GM06990 (cell line): ENCODE results near the gene CELF1.
"Not testable (repeated sequence)": the region's sequence is repeated elsewhere in the genome, so short reads cannot be mapped to it uniquely, and the experiment has no call there.

ENCODE experiments used
- DNase-seq: peaks from one replicate; pipeline ENCODE4 v3.0.0-alpha.2; 2011; ENCODE audit not compliant: insufficient read length; ENCODE audit errors: extremely low read depth
- H3K27me3 ChIP-seq: replicated peaks from 2 replicates; pipeline ENCODE4 v1.6.0; 2011; ENCODE audit warnings: low read length; ENCODE audit not compliant: control insufficient read depth, insufficient read depth
- H3K36me3 ChIP-seq: 2 replicates; pipeline ENCODE4 v1.5.1; 2011; ENCODE audit warnings: low read length; ENCODE audit not compliant: control insufficient read depth, insufficient read depth
- H3K4me3 ChIP-seq: replicated peaks from 2 replicates; pipeline ENCODE4 v1.5.1; 2011; ENCODE audit warnings: low read depth, mild to moderate bottlenecking, control low read depth, low read length
- TF ChIP-seq, protein P1 (sequence below): IDR thresholded peaks from 2 replicates; pipeline ENCODE4 v1.5.1; 2011; ENCODE audit warnings: low read length, control low read depth, mild to moderate bottlenecking, inconsistent platforms; ENCODE audit not compliant: insufficient read depth, poor library complexity, severe bottlenecking

CELF1 gene

GRCh38 chr11:47533690-47534151 is 19.2 kb downstream of the CELF1 start:
- Histone ChIP-seq H3K36me3 (no peaks in the 10 kb centered on the region), H3K27me3 (no peaks in the 10 kb centered on the region), H3K4me3 (no peak overlapping the region)
- no peak for DNase-seq
- TF ChIP-seq, protein P1, sequence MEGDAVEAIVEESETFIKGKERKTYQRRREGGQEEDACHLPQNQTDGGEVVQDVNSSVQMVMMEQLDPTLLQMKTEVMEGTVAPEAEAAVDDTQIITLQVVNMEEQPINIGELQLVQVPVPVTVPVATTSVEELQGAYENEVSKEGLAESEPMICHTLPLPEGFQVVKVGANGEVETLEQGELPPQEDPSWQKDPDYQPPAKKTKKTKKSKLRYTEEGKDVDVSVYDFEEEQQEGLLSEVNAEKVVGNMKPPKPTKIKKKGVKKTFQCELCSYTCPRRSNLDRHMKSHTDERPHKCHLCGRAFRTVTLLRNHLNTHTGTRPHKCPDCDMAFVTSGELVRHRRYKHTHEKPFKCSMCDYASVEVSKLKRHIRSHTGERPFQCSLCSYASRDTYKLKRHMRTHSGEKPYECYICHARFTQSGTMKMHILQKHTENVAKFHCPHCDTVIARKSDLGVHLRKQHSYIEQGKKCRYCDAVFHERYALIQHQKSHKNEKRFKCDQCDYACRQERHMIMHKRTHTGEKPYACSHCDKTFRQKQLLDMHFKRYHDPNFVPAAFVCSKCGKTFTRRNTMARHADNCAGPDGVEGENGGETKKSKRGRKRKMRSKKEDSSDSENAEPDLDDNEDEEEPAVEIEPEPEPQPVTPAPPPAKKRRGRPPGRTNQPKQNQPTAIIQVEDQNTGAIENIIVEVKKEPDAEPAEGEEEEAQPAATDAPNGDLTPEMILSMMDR, result no peak

DNA sequence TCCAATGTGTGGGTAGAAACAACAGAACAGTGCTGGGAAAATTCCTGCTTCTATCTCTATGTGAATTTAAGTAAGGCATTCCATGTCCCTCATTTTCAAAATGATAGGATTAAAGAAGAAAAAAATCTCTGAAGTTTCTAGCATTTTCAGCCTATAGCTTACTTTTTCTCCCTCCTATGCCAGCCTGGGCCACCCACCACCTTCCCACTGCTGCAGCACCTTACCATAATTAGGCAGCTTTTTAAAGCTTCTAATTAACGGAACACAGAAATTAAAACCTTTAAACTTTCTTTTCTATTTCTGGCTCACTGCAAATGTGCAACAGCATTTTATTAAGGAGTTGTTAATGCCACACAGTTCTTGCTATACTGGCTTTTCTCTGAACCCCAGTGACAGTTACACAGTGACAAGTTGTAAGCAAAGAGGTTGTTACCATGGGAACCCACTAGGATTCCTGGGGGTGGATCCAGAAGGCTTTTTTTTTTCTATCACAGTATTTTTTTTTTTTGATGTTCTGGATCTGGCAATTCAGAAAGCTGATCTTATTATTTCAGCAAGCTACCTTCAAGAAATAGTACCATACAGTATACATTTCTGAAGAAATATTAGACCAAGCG is 20.2 kb downstream of the CELF1 start:
- TF ChIP-seq, protein P1, result no peak
- Histone ChIP-seq H3K27me3 (no peaks in the 10 kb centered on the region), H3K4me3 (no peak overlapping the region), H3K36me3 (no peaks in the 10 kb centered on the region)
- DNase-seq, result no peak

DNA sequence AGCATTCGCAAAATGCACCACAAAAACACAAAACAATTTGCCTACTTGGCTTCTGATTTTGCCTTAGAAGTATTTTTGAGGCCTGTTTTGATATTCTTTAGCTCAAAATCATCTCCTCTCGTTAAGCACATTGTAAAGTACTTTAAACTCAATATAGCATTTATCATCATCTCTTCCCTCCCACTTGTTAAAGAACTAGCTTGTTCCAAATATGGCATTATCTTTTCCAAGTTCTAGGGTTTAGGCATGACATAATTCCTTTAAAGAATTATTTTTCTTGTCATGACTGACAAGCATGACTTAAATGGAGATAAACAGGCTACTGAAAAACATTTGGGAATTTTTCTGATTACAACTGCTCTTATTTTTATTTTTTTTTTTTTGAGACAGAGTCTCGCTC is 21.3 kb downstream of the CELF1 start:
- DNase-seq, result no peak
- Histone ChIP-seq H3K4me3 (no peak overlapping the region), H3K36me3 (no peaks in the 10 kb centered on the region), H3K27me3 (no peaks in the 10 kb centered on the region)
- TF ChIP-seq, protein P1, result no peak

GRCh38 chr11:47530721-47531120 is 22.2 kb downstream of the CELF1 start:
- H3K36me3 ChIP-seq, DNase-seq, H3K4me3 ChIP-seq, H3K27me3 ChIP-seq: not testable (repeated sequence)

GRCh38 chr11:47529951-47530350 is 23.0 kb downstream of the CELF1 start:
- H3K27me3 ChIP-seq, result no peaks in the 10 kb centered on the region
- H3K4me3 ChIP-seq, result no peak overlapping the region
- H3K36me3 ChIP-seq, result no peaks in the 10 kb centered on the region
- TF ChIP-seq, protein P1, result no peak
- DNase-seq, result no peak

GRCh38 chr11:47527186-47527585 is 25.7 kb downstream of the CELF1 start:
- TF ChIP-seq, protein P1, result no peak

GRCh38 chr11:47526032-47526431 is 26.9 kb downstream of the CELF1 start:
- not testable (repeated sequence) for H3K4me3 ChIP-seq, DNase-seq, H3K36me3 ChIP-seq, H3K27me3 ChIP-seq

More at GRCh38 chr11:47527186-47527585, 25.7 kb downstream of the CELF1 start:
- no peak overlapping the region for H3K4me3 ChIP-seq
- no peaks in the 10 kb centered on the region for H3K27me3 ChIP-seq
- H3K36me3 ChIP-seq, result no peaks in the 10 kb centered on the region
- DNase-seq, result no peak
